GM03348 (cell line): ENCODE data around the gene GNPAT.
"Not testable (repeated sequence)": the region's sequence is repeated elsewhere in the genome, so short reads cannot be mapped to it uniquely, and the experiment has no call there.

Source experiments
- DNase-seq: peaks from one replicate; pipeline ENCODE4 v3.0.0; 2012; ENCODE audit warnings: low spot score

Gene GNPAT

DNA sequence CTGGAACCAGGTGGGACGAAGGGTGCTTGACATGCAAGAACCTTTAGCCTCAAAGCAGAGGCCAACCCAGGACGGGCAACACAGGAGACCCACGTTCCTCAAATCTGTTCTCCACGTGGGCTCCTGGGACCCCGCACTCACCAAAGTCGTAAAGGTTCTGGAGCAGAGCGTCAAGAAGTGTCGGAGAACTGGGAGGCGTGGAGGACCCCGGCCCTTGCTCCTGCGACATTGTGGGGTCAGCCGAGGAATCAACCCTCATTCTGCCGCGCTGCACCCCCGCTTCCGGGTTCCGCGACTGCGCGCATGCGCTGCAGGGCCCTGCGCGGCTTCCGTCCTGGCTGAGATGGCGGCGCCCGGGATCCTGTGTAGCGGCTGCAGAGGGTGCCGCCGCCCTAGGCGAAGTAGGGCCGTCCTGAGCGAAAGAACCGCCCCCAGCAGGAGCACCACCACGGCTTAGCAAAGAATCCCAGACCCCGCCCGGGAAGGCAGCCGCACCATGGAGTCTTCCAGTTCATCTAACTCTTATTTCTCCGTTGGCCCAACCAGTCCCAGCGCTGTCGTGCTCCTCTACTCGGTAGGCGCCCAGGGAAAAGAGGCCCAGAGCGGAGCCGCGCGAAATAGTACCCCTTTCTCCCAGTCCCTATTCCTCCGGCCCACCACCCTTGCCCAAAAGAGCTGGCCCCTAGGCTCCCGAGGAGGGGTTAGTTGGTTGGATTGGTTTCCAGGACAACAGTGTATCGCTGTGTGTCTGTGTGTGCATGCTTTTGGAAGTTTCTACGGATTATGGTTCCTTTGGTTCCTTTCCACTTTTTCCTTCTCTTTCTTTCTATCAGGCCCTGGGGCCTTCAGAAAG, at the start of gene GNPAT:
Gene GNPAT (plus strand): TSS at position 330 of the 853 bp plus-strand sequence. CDS start 167 bp downstream, at position 497.
- peak; percentile 99 for DNase-seq

DNA sequence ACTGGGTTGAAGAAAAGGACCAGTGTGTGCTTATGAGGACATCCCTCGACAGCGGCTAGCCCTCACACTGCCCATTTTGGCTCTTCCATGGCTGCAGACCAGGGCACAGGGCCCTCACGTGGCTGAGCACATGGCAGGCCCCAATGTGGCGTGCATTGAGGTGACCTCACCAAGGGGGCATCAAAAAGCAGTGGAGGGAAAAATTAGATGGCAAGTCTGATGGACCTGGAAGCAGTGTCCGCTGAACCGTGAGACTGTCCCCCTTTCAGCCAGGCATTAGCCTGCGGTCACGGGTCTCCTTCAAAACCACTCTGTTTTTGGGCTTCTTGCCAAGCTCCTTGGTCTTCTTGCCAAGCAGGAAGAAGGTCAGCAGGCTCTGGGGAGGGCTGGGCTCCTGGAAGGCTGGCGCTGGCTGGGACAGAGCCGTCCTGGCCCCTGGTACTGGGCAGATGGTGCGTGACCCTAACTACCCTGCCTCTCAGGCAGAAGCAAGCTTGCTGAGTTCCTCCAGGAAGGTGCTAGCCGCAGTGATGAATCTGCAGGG, 48.3 kb upstream of the GNPAT start:
- no peak for DNase-seq

DNA sequence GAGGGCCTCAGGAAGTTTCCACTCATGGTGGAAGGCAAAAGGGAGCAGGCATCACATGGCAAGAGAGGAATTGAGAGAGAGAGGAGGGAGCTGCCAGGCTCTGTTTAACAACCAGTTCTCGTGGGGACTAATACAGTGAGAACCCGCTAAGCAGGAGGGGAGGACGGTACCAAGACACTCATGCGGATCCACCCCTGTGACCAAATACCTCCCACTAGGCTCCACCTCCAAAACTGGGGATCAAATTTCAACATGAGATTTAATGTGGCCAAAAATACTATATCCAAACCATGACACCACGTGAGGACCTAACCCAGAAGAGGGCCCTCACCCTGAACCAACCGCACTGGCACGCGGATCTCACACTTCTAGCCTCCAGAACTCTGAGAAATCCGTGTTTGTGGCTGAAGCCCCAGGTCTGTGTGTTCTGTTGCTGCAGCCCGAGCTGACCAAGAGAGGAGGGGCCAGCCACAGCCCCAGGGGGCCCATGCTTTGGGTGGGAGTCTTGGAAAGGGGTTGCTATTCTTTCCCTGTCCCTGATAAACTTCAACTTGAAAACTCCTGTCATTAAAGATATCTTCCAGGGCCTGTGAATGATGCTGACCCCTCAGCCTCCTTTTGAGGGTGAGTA, 47.2 kb upstream of the GNPAT start:
- no peak for DNase-seq

DNA sequence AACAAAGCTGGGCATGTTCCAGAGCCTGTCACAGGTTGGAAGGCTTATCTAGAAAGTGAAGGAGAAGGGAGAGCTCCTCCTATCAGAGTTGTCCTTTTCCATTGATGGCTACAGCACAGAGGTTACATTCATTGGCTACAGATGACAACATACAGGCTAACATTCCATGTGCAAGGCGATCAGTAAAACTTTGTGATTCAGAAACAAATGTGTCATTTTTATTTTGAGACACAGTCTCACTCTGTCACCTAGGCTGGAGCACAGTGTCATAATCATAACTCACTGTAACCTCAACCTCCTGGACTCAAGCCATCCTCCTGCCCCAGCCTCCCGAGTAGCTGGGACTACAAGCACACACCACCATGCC, 46.6 kb upstream of the GNPAT start:
- DNase-seq: no peak

DNA sequence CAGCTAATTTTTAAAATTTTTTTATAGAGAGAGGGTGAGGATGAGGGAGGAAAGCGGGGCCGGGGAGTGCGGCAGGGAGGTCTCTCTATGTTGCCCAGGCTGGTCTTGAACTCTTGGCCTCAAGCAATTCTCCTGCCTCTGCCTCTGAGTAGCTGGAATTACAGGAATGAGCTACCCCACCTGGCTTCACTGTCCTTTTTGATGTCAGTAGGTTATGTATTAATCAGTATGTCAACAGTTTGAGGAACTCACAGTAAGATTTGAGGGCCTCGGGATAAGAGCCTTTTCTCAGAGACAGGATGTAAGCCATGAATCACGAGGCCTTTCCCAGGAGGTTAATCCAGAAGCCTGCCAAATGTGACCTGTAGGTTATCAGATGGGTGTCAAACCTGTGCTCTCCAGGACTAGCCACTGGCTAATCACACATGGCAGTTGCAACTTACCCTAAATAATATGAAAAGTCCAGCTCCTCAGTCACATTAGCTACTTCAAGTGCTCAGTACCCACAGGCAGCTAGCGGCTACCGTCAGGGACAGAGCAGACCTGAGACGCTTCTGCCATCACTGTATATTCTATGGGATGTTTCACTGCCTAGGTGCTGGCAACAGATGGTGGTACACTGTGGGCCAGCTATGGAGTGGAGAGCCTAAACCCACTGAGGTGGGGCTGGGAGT, 46.0 kb upstream of the GNPAT start:
- no peak for DNase-seq

DNA sequence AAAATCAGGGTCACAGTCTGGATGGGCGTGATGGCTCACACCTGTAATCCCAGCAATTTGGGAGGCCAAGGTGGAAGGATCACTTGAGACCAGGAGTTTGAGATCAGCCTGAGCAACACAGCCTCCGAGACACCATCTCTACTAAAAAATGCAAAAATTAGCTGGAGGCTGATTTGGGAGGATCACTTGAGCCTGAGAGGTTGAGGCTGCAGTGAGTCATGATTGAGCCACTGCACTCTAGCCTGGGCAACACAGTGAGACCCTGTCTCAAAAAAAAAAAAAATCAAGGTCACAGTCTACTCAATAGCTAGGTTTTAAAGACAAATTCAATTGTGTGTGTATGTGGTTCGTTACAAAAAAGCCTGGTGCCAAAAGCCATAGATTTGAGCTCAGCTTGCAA, 44.7 kb upstream of the GNPAT start:
- DNase-seq: no peak

DNA sequence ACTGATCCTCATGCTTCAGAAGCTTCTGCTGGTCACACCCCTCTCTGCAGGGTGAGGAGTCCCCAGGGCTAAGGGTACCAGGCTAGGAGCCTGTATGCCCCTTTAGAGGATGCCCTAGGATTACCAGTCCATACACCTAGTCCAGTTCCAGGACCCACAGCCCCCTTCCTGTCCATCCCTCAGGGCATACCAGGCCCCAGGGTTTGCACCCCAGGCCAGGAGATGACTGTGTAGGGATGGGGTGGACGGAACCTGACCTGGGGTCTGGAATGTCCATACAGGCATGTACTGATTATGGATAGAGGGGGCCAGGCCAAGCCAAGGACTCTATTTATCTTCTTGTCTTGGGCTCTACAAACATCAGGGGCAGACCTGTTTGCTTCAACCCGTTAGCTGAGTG, 44.3 kb upstream of the GNPAT start:
- no peak for DNase-seq

DNA sequence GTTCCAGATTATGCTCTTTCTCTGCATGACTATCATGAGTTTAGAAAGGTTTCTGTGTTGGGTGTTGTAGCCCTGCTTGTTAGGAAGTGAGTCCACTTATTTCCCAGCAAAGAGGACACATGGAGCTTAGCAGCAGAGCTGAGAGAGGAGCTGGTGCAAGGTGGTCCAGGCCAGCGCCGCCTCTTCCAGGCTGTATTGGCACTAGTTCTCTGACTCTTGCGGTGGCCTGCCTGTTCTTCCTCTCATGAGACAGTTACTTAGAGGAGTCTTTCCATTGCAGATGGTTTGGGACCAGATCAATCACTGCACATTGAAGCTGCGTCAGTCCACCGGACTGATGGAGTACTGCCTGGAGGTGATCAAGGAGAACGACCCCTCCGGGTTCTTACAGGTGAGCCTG, 41.1 kb upstream of the GNPAT start:
- DNase-seq: no peak

DNA sequence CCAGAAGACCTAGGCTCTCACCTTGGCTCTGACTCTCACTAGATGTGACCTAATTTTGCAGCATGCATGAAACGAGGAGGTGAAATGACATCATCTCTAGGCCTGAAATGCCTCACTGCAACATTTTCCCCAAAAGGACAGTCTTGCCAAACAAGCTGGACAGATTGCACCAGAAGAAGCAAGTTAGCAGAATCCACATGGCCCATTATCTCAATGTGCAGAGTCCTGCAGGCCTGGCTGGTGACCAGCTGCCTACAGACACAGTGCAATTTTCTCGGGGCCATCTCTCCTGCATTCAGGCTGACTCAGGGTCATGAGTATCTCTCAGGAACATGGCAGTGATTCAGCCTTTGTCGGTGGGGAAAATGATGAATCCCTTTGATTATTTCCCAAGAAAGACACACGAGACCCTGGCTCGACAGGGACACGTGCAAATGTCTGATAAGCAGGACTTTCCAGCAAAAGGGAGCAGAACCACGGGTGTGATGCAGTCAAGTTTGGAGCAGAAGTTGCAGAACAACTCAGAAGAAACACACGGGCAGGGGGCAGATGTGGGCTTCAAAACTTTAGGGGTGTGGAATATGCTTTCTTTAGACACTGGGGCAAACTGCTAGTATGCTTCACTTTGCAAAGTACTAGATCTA, 40.5 kb upstream of the GNPAT start:
- DNase-seq: no peak

DNA sequence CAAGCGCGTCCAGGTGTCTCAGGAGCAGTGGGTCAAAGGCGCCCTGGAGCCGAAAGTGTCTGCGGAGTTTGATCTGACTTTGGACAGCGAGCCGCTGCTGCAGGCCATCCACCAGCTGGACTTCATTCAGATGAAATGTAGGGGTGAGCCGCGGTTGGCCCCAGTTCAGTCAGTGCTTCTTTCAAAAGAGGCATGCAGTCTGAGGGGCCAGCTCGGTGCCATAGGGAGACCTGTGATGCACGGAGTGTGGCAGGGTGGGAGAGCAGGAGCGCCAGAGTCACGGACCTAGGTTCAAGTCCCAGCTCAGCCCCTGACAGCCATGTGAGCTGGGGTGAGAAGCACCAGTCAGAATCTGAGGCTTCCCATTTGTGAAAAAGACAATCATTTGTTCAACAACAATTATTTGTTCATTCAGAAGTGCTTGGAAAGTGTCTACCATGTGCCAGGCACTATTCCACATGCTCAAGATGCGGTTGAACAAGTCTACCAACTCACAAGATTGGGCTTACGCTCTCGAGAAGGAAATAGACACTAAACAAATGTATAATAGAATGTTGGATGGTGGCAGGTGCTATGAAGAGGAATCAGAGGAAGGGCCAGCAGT, 39.5 kb upstream of the GNPAT start:
- no peak for DNase-seq

DNA sequence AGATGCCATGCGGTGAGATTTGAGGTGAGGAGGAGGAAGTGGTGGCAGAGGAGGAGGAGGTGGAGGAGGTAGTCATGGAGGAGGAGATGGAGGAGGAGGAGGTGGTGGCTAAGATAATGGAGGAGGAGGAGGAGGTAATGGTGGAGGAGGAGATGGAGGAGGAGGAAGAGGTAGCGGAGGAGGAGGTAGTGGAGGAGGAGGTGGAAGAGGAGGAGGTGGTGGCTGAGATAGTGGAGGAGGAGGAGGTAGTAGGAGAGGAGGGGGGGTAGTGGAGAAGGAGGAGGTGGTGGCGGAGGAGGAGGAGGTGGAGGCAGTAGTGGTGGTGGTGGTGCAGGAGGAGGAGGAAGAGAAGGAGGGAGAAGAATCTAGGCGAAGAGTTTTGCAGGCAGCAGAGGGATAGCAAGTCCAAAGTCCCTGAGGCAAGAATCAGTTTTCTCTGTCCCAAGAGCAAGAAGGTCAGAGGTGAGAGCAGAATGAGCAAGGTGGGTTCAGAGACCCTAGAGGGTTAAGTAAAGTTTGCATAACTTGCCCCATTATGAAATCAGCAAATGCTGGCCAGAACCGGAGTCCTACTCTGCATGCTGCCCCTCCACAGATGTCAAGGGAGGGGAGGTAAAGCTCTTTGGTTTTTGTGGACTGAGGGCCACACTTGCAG, 38.9 kb upstream of the GNPAT start:
- DNase-seq: no peak

DNA sequence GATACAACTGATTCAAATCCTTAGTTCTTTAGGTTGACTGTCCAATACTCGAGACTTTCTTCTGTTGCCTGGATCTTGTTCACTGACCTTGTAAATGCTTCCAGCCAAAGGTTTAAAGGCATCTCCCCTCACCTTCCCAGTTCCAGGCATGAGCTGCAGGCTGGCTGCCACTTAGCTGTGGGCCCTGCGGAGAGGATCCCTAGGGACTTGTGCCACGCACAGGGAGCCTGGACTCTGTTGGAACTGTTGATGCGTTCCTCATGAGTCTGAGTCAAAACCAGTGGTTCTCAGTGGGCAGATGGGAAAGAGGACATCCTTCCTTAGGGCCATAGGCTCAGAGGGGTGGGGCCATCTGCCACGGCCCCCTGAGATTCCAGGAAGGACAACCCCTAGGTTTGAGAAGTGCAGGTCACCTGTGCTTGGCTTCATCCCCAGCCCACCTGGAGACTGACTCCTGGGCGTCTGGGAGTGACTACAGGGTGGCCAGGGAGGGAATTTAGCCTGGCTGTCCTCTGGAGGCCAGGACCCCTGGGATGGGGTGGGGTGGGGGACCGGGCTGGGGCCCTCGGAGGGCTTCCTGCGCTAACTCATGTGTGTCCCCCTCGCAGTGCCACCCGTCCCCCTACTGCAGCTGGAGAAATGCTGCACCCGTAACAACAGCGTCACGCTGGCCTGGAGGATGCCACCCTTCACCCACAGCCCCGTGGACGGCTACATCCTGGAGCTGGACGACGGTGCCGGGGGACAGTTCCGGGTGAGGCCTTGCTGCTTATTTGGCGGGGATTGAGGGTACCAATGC, 37.6 kb upstream of the GNPAT start:
- DNase-seq: no peak

DNA sequence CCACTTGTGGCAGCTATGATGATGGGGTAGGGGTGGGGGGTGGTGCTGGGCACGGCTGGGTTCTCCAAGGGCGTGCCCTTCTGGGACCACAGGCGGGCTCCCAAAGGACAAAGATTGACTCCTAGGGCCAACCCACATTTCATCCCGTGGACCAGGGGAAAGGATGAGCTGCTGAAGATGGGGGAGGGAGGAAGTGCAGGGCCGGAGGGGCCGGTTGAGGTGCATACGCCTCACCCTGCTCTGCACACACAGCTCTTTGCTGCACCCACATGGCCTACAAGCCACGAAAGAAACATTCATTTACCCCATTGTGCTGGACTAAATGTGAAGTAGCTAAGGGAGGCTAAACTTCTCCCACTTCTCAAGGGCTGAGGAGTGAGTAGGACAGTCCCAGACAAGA, 34.2 kb upstream of the GNPAT start:
- no peak for DNase-seq

DNA sequence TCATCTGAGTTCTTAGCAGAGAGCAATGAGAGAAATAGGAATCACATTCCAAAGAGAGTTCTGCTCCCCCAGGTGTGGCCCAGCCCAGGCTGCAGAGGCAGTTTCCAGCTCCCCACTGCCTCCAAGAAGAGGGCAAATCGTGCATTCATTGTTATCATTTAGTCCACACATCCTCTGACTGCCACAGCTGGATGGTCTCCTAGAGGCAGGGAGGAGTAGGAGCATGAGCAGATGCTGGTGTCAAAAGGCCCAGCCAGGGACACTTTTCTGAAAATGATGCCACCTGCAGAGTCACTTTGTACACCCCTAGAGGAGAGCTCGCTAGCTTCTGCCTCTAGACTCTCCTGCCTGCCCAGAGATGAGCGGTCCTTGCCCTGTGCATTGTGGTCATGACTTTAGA, 33.6 kb upstream of the GNPAT start:
- DNase-seq: no peak

DNA sequence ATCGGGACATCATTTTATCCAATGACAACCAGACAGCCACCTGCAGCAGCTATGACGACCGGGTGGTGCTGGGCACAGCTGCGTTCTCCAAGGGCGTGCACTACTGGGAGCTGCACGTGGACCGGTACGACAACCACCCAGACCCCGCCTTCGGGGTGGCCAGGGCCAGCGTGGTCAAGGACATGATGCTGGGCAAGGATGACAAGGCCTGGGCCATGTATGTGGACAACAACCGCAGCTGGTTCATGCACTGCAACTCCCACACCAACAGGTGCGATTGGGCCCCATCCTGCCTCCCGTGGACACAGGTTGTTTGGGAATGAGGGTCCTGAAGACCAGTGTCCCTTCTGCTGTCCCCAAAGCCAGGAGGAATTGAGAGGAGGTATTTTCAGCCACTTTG, 32.0 kb upstream of the GNPAT start:
- no peak for DNase-seq

DNA sequence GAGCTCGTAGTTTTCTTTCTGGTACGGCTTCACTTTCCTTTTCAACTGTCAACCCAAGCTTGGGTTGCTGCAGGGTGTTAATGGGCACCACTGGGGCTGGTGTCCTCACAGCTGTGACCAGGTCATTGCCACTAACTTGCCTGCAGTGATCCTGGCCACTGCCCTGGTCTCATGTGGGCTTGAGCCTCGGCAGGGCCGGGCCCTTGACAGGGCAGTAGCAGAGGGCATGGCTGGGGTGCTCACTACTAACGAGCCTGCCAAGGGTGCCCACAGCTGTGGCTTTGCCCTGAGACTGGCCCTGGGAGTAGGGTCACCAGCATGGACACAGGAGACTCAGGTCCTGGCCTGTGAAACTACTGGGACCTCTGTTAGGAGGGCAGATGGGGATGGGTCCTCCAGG, 31.5 kb upstream of the GNPAT start:
- no peak for DNase-seq

DNA sequence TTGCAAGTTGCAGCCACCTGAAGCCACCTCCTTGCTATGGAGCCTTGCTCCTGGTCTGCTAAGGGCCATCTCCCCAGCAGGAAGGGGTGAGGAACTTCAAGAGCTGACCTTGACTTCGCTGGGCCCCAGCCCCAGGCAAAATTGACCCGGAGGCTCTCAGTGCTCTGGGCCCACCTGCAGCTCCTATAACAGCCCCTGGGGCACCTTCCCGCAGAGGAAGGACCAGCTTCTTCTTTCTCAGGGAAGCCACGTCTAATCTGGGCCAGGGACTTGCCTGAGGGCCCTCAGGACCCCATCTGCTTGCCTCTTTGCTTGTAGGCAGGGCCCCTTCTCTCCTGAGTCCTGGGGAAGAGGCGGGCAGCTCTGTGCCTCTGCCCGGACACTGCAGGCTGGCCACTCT, 30.9 kb upstream of the GNPAT start:
- DNase-seq: no peak

DNA sequence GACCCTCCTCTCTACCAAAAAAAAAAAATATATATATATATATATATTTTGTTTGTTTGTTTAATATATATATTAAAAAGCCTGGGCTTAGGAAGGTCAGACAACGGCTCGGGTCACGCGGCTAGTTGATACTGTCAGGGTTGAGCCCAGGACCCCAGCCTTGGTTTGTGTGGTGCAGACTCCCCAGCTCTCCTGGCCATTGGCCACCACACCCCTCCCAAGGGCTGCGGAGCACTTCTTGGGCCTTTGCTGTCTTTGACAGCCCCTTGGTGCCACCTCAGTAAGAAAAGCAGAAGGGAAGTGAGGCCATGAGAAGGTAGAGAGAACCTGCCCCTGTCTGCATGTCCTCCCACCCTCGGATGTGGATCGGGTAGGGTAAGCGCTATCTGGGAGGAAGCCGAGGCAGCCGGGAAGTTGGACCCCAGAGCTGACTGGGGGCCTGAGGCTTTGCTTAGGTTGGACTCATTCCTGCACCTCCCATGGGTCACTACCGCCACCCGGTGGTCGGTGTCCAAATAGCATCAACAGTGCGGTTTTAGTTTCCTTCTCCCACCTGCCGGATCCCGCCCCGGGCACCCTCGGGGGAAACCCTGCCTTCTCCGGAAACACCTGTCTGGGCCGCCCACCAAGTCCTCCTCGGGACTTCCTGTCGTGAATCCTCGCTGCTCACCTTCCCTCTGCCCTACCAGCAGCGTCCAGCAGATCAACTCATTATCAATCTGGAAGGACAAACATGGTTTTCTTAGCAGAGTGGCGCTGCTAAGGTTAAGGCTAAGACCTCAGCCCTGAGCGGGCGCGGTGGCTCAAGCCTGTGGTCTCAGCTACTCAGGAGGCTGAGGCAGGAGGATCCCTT, 29.8 kb upstream of the GNPAT start:
- DNase-seq: peak; percentile 87

DNA sequence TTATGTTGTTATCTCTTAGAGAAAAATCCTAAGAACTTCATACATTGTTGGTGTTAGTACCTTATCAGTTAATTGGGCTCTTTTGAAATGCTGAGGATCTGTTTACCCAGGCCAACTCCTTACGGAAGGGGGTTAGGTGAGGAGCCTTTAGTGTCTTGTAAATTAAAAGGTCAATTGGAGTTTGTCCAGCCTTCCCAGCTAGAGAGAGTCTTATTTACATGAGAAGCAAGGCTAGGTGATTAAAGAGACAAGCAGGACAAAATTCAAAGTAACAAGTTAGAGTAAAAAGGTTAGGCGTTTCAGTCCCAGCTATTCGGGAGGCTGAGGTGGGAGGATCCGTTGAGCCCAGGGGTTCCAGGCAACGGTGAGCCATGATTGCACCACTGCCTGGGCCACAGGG, 28.7 kb upstream of the GNPAT start:
- DNase-seq: not testable (repeated sequence)
